Endometrial microvascular endothelial cells (primary cell): ENCODE results near the gene MIEF1. TPM values are rescaled to one million over a fixed set of nuclear protein-coding genes. Genes with fewer than 3 reads are reported as not detected.

Source experiments
- in situ Hi-C: cut with HindIII; loops from 2 replicates; pipeline ENCODE4 v1.10.0; 2017; ENCODE audit warnings: low sequenced_read_pairs, low pct_unique_long_range_greater_than_20kb; ENCODE audit errors: inconsistent ontology term
- total RNA-seq: library from RNA; depleted of rRNA; stranded (reverse); fragments of >200 nt; gene quantifications from one replicate; pipeline ENCODE4 v1.2.3, GENCODE V29; 2015; ENCODE audit errors: inconsistent ontology term

Gene MIEF1
- total RNA-seq, 1 donor from 2014 or later = 36.1 TPM

DNA sequence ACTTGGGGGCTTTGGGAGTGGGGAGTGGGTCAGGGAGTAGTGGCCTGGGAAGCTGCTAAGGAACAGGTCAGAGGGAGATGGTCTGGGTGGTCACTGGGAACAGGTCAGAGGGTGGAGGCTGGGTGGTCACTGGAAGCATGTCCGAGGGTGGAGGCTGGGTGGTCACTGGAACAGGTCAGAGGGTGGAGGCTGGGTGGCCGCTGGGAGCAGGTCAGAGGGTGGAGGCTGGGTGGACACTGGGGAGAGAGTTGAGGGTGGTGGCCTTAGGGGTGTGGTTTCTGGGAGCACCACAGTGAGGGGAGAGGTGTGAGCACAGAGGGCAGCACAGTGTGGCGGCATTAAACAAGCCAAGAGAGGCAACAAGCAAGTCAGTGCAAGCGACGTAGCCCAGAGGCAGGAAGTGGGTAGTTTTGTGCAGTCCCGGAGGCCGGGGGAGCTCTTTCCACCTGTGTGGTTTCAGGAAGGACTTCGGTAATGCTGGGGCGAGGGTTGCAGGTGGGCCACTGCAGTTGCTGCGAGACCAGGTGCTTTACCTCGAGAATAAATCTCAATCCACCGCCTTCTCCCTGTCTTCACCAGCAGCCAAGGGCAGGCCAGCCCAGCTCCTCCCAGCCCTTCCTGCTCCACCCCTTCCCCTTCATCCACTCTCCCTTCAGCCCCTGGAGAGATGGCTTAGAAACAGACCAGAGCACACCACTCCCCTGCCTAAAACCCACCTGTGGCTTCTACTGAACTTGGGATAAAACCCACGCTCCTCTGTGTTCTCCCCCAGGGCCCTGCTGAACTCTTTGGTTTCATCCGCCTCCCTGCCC is 65.3 kb downstream of the MIEF1 start:
- in situ Hi-C loops = loop anchor here (25.0 kb wide), 1 partner anchor 445 kb away; no protein-coding TSS in a partner anchor

Other genes with a start within 250 kb of the MIEF1 start
- 1,837 TPM for gene RPL3, start 182.7 kb upstream of the MIEF1 start, total RNA-seq
- 0.19 TPM for gene SYNGR1, start 152.3 kb upstream of the MIEF1 start, total RNA-seq
- 14.5 TPM for gene TAB1, start 102.5 kb upstream of the MIEF1 start, total RNA-seq
- gene MGAT3, start 45.3 kb upstream of the MIEF1 start, total RNA-seq = not detected
- 209 TPM for gene ATF4, start 18.3 kb downstream of the MIEF1 start, total RNA-seq
- 107 TPM for gene RPS19BP1, start 30.5 kb downstream of the MIEF1 start, total RNA-seq
- gene CACNA1I, start 68.5 kb downstream of the MIEF1 start, total RNA-seq = not detected